Peyer's patch (tissue), 4 donors: ENCODE data around the gene ITGA2B.

ENCODE experiments used
- CTCF ChIP-seq, 6 experiments: fragments of 450-650 bp in 4 of 6; fragments of 200-600 bp in 2 of 6; sonication (generic) in 1 of 6; IDR thresholded peaks; one replicate each; pipeline ENCODE4 v1.5.1; 2017 to 2019; ENCODE audit warnings: antibody characterized with exemption in 6 of 6, mild to moderate bottlenecking in 3 of 6, moderate library complexity in 1 of 6
- POLR2A ChIP-seq, 2 donors: fragments of 450-650 bp; IDR thresholded peaks; one replicate each; pipeline ENCODE4 v1.5.1; 2017; ENCODE audit warnings: antibody characterized with exemption in 2 of 2, mild to moderate bottlenecking in 2 of 2, moderate library complexity in 2 of 2

GRCh38 chr17:44362949-44363612 lies 26.4 kb downstream of the ITGA2B start:
- no peak for TF ChIP-seq CTCF (IDR thresholded peaks at IDR 0.05)
- TF ChIP-seq POLR2A (IDR thresholded peaks at IDR 0.05): no peak
